Neuronal stem cell (in vitro differentiated cells): ENCODE measurements around the gene MIF.
A peak's percentile ranks its signal among the peaks of the same experiment; 100 is the strongest.

Experiments used
- DNase-seq: peaks from one replicate; pipeline ENCODE4 v3.0.0-alpha.2; 2013; ENCODE audit warnings: low spot score
- H2AFZ ChIP-seq: one replicate; pipeline ENCODE4 v1.6.1; 2013; ENCODE audit warnings: mild to moderate bottlenecking, low read length, inconsistent platforms
- H2AK5ac ChIP-seq: 2 replicates; pipeline ENCODE4 v1.6.1; 2013; ENCODE audit warnings: low read depth, mild to moderate bottlenecking, inconsistent platforms, low read length, moderate library complexity, mixed read lengths
- H2BK120ac ChIP-seq: 2 replicates; pipeline ENCODE4 v1.6.1; 2013; ENCODE audit warnings: low read depth, mild to moderate bottlenecking, inconsistent platforms, low read length, moderate library complexity, mixed read lengths
- H2BK12ac ChIP-seq: one replicate; pipeline ENCODE4 v1.6.1; 2013; ENCODE audit warnings: low read length, inconsistent platforms
- H2BK15ac ChIP-seq: 2 replicates; pipeline ENCODE4 v1.6.1; 2013; ENCODE audit warnings: mild to moderate bottlenecking, low read length, inconsistent platforms, mixed read lengths
- H2BK5ac ChIP-seq: one replicate; pipeline ENCODE4 v1.6.1; 2013; ENCODE audit warnings: inconsistent platforms, mild to moderate bottlenecking, low read length, moderate library complexity
- H3K14ac ChIP-seq: one replicate; pipeline ENCODE4 v1.6.1; 2013; ENCODE audit warnings: low read length, inconsistent platforms
- H3K18ac ChIP-seq: 2 replicates; pipeline ENCODE4 v1.6.1; 2013; ENCODE audit warnings: low read length, inconsistent platforms
- H3K23ac ChIP-seq: 2 replicates; pipeline ENCODE4 v1.6.1; 2013; ENCODE audit warnings: low read depth, mild to moderate bottlenecking, mixed read lengths, low read length, inconsistent platforms; ENCODE audit not compliant: poor library complexity
- H3K27ac ChIP-seq: replicated peaks from 3 replicates; pipeline ENCODE4 v1.5.1; 2013; ENCODE audit warnings: low read length, inconsistent platforms
- H3K27me3 ChIP-seq, 3 experiments: 2 replicates each; pipeline ENCODE4 v1.6.1; 2013; ENCODE audit warnings: low read length in 3 of 3, mild to moderate bottlenecking in 2 of 3, inconsistent platforms in 1 of 3, low read depth in 1 of 3, mixed read lengths in 1 of 3, moderate library complexity in 1 of 3; ENCODE audit not compliant: control insufficient read depth in 3 of 3, insufficient read depth in 3 of 3
- H3K36me3 ChIP-seq, 2 donors: replicated peaks in 1 of 2; 2 replicates each; pipeline ENCODE4 v1.6.1; 2013; ENCODE audit warnings: low read length in 2 of 2; ENCODE audit not compliant: control insufficient read depth in 2 of 2, insufficient read depth in 2 of 2
- H3K4ac ChIP-seq: 2 replicates; pipeline ENCODE4 v1.6.1; 2013; ENCODE audit warnings: inconsistent platforms, mild to moderate bottlenecking, low read length, moderate library complexity
- H3K4me1 ChIP-seq, 2 donors: 1 replicate in 1 of 2; 2 replicates in 1 of 2; pipeline ENCODE4 v1.6.1; 2013; ENCODE audit warnings: low read length in 2 of 2, low read depth in 1 of 2; ENCODE audit not compliant: control insufficient read depth in 2 of 2, insufficient read depth in 1 of 2
- H3K4me2 ChIP-seq: one replicate; pipeline ENCODE4 v1.6.1; 2013; ENCODE audit warnings: mild to moderate bottlenecking, low read length, inconsistent platforms; ENCODE audit not compliant: insufficient read depth, poor library complexity, severe bottlenecking
- H3K4me3 ChIP-seq, 2 donors: 2 replicates each; pipeline ENCODE4 v1.5.1; 2013; ENCODE audit warnings: low read length in 2 of 2, mild to moderate bottlenecking in 2 of 2, inconsistent platforms in 1 of 2, moderate library complexity in 1 of 2
- H3K79me1 ChIP-seq: one replicate; pipeline ENCODE4 v1.6.1; 2013; ENCODE audit warnings: low read depth, mild to moderate bottlenecking, inconsistent platforms, low read length, moderate library complexity
- H3K9ac ChIP-seq: one replicate; pipeline ENCODE4 v1.6.1; 2013; ENCODE audit warnings: mild to moderate bottlenecking, low read depth, low read length, inconsistent platforms; ENCODE audit not compliant: poor library complexity
- H3K9me3 ChIP-seq, 2 donors: replicated peaks in 1 of 2; 2 replicates each; pipeline versions ENCODE3 to v1.6.1; 2013; ENCODE audit warnings: low read length in 2 of 2, mild to moderate bottlenecking in 2 of 2, inconsistent platforms in 1 of 2, low read depth in 1 of 2, mixed read lengths in 1 of 2, moderate library complexity in 1 of 2; ENCODE audit not compliant: control insufficient read depth in 2 of 2, insufficient read depth in 1 of 2
- H4K8ac ChIP-seq: one replicate; pipeline ENCODE4 v1.6.1; 2013; ENCODE audit warnings: low read depth, mild to moderate bottlenecking, inconsistent platforms, low read length, moderate library complexity
- H4K91ac ChIP-seq: one replicate; pipeline ENCODE4 v1.6.1; 2013; ENCODE audit warnings: low read length, low read depth, mild to moderate bottlenecking, inconsistent platforms; ENCODE audit not compliant: poor library complexity
- WGBS, 2 donors: extraction: QIAGEN DNeasy Blood & Tissue Kit; methylation state at CpG; one replicate each; pipeline ENCODE4 v1.1.7; 2013; ENCODE audit warnings: missing lambda C conversion rate in 2 of 2, mixed read lengths in 1 of 2; ENCODE audit not compliant: insufficient read length in 2 of 2, insufficient replicate concordance in 1 of 2; ENCODE audit errors: extremely low coverage in 2 of 2; 5-methylcytosine and 5-hydroxymethylcytosine counted together

MIF gene

DNA sequence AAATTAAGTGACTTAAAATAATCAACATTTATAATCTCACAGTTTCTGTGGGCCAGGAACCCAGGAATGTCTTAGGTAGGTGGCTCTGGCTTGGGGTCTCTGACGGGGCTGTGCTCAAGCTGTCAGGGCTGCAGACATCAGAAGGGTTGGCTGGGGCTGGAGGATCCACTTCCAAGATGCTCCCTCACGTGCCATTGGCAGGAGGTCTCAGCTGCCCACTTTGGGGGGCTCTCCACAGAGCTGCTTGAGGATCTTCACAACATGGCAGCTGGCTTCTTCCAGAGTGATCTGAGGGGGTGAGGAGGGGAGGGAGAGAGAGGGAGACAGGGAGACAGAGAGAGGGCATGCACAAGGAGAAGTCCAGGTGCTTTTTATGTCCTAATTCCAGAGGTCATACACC is 18.4 kb upstream of the MIF start:
- no peaks in the 10 kb centered on the region for H3K79me1 ChIP-seq
- WGBS, 2 donors = no CpG with 5 or more reads among the region's 2 CpGs

DNA sequence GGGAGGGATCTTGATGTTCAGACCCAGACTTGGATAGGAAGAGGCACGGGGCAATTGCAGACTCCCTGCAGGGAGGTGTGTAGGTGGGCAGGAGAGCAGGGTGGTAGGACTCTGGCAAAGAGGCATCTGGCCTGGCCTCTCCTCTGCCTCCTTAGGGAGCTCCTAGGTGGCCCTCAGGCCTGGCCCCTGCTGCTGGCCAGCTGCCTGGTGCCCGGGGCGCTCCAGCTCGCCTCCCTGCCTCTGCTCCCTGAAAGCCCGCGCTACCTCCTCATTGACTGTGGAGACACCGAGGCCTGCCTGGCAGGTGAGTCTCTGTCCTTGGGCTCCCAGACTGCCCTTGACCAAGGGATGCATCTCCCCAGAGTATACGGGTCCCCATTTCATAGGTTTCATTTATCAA is 16.6 kb upstream of the MIF start:
- Histone ChIP-seq H3K4ac (no peak overlapping the region), H4K8ac (no peak overlapping the region), H2BK5ac (no peak overlapping the region), H3K18ac (no peak overlapping the region), H2BK120ac (no peak overlapping the region), H2BK12ac (no peak overlapping the region), H3K23ac (no peak overlapping the region), H3K36me3 (peaks cover 2 to 74% of the 10 kb centered on the region in 2 donors), H3K4me1 (peaks cover 0 to 6% of the 10 kb centered on the region in 2 donors), H2AK5ac (no peak overlapping the region), H3K27ac (no peak overlapping the region), H3K27me3 (no peaks in the 10 kb centered on the region), H3K9me3 (no peaks in the 10 kb centered on the region), H2AFZ (no peak overlapping the region), H4K91ac (no peak overlapping the region), H3K9ac (no peak overlapping the region), H2BK15ac (no peak overlapping the region), H3K14ac (no peak overlapping the region), H3K4me2 (no peak overlapping the region), H3K79me1 (no peaks in the 10 kb centered on the region), H3K4me3 (no peak overlapping the region)
- WGBS, 2 donors = no CpG with 5 or more reads among the region's 8 CpGs
- DNase-seq = no peak

More for the DNA sequence above, 18.4 kb upstream of the MIF start:
- H2AFZ ChIP-seq = no peak overlapping the region
- no peak overlapping the region for H3K14ac ChIP-seq
- no peak for DNase-seq
- H3K27ac ChIP-seq = no peak overlapping the region
- no peak overlapping the region for H2BK120ac ChIP-seq
- H3K4ac ChIP-seq = no peak overlapping the region
- no peak overlapping the region for H3K4me3 ChIP-seq
- H3K9me3 ChIP-seq = no peaks in the 10 kb centered on the region
- H3K36me3 ChIP-seq = peaks cover 0 to 69% of the 10 kb centered on the region in 2 donors
- H4K8ac ChIP-seq = no peak overlapping the region
- H3K4me2 ChIP-seq = no peak overlapping the region
- H2BK15ac ChIP-seq = no peak overlapping the region
- peaks cover 0 to 6% of the 10 kb centered on the region in 2 donors for H3K4me1 ChIP-seq
- no peak overlapping the region for H2BK12ac ChIP-seq
- no peaks in the 10 kb centered on the region for H3K27me3 ChIP-seq
- H3K9ac ChIP-seq = no peak overlapping the region
- no peak overlapping the region for H2AK5ac ChIP-seq
- no peak overlapping the region for H3K18ac ChIP-seq
- no peak overlapping the region for H2BK5ac ChIP-seq
- no peak overlapping the region for H3K23ac ChIP-seq
- no peak overlapping the region for H4K91ac ChIP-seq

DNA sequence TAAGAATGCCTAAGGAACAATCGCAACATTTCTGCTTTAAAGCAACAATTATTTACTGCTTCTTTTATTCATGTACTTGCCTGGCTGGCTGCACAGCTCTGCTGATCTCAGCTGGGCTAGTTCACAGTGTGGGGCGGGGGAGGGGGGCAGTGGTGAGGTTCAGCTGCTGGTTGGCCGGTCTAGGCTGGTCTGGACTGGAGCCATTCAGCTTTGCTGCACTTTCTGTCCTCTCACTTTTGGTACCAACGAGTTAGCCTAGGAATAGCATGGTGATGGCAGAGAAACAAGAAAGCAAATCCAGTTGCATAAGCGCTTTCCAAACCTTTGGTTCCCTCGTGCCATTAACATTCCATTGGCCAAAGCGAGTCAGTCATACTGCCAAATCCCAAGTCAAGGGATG is 16.0 kb upstream of the MIF start:
- Histone ChIP-seq H3K4me3 (no peak overlapping the region), H3K4ac (no peak overlapping the region), H2BK12ac (no peak overlapping the region), H3K4me2 (no peak overlapping the region), H2AK5ac (no peak overlapping the region), H3K9me3 (no peaks in the 10 kb centered on the region), H2BK15ac (no peak overlapping the region), H2BK5ac (no peak overlapping the region), H3K36me3 (peaks cover 2 to 76% of the 10 kb centered on the region in 2 donors), H3K23ac (no peak overlapping the region), H3K4me1 (peaks cover 0 to 6% of the 10 kb centered on the region in 2 donors), H3K79me1 (no peaks in the 10 kb centered on the region), H4K91ac (no peak overlapping the region), H3K27me3 (no peaks in the 10 kb centered on the region), H3K27ac (no peak overlapping the region), H2AFZ (no peak overlapping the region), H4K8ac (no peak overlapping the region), H3K18ac (no peak overlapping the region), H3K14ac (no peak overlapping the region), H2BK120ac (no peak overlapping the region), H3K9ac (no peak overlapping the region)
- DNase-seq = no peak
- no CpG with 5 or more reads among the region's 7 CpGs for WGBS, 2 donors

DNA sequence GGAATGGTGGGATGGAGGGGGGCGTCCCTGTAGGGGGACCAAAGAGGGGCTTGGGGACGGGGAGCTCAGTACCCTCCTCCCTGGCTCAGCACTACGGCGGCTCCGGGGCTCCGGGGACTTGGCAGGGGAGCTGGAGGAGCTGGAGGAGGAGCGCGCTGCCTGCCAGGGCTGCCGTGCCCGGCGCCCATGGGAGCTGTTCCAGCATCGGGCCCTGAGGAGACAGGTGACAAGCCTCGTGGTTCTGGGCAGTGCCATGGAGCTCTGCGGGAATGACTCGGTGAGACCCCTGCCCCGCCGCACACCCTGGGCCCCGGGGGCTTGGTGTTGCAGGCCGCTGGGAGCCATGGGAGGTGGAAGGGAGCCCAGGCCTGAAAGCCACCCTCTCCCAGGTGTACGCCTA is 11.8 kb upstream of the MIF start:
- Histone ChIP-seq H3K79me1 (peaks cover 3% of the 10 kb centered on the region), H3K4me3 (no peak overlapping the region), H3K9ac (no peak overlapping the region), H2BK15ac (no peak overlapping the region), H3K27me3 (no peaks in the 10 kb centered on the region), H3K36me3 (peaks cover 2 to 51% of the 10 kb centered on the region in 2 donors), H3K14ac (no peak overlapping the region), H4K8ac (no peak overlapping the region), H3K4ac (no peak overlapping the region), H3K4me2 (no peak overlapping the region), H3K18ac (no peak overlapping the region), H3K23ac (no peak overlapping the region), H4K91ac (no peak overlapping the region), H3K9me3 (no peaks in the 10 kb centered on the region), H2BK120ac (no peak overlapping the region), H2AK5ac (peak overlapping the region; percentile 19), H2BK5ac (no peak overlapping the region), H2AFZ (no peak overlapping the region), H3K4me1 (peaks cover 0 to 6% of the 10 kb centered on the region in 2 donors), H2BK12ac (no peak overlapping the region), H3K27ac (no peak overlapping the region)
- no CpG with 5 or more reads among the region's 20 CpGs for WGBS, 2 donors
- no peak for DNase-seq
